OCI-M1 (cell line): ENCODE measurements around the gene KCNMA1.

Experiments
- DNase-seq: peaks from one replicate; lab custom pipeline; 2025; lab: John Stamatoyannopoulos, UW

The KCNMA1 gene

DNA sequence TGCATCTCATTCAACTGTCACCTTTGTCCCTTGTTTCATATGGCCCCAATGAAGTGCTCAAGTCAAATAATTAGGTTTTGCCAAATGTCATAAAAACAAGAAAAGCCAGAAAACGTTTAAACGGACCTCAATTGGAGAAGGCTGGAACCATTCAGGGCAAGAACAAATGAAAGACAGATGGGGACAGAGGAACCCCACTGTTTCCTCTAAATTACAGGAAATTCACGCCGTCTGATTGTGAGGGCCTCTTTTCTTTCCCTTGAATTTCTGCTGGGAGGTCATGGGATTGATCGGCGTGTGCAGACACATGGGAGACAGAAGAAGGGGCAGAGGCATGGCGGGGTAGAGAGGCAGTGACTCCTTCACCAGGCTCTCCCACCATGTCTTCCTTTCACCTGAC is 656.4 kb downstream of the KCNMA1 start:
- no peak for DNase-seq

DNA sequence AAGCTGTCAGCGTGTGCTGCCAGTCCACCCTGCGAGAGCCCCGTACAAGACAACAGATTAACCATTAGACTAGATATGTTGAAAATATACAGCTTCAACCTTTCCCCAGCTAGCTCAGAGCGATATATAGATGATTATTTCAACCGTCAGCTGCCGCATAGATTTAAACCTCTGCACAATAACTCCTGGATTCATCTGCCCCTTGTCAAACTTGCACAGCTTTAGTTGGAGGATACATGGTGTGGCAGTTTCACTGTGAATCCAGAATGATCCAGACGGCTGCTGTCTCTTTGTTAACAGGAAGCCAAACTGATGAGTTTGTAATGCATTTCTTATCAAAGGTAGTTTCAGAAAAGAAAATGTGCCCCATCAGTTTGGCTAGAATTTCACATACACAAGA is 659.7 kb downstream of the KCNMA1 start:
- DNase-seq: no peak

DNA sequence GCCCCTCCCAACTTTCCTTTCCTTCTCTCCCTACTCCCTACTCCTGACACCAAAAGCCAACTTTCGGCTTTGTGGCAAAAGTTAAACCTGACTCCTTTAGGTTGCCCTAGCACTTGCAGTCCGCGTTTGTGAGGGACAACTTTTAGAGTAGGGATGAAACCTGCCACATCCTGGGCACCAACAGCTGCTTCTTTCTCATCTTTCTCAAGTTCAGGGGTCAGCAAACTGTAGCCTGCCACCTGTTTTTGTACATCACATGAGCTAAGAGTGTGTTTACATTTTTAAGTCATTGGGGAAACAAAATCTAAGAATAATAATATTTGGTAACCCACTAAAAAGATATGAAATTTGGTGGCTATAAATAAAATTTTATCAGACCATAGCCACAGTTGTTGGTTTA is 660.6 kb downstream of the KCNMA1 start:
- DNase-seq: no peak

DNA sequence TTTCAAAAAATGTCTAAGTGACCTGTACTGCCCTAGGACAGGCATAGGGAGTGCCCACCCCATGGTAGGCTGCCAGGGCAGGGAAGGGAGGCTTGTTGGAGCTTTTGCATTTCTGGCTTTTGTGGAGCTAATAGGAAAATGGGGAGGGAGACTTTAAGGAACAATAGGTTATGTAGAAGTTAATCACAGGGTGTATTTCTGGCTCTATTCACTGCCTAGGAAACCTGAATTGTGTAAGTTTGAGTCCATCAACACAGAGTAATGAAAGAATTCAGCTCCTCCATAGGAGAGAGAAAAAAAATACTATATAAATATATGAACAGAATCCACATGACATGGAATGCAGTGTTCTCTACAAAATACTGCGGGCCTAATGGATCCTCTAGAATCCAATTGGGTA is 661.5 kb downstream of the KCNMA1 start:
- DNase-seq: no peak

DNA sequence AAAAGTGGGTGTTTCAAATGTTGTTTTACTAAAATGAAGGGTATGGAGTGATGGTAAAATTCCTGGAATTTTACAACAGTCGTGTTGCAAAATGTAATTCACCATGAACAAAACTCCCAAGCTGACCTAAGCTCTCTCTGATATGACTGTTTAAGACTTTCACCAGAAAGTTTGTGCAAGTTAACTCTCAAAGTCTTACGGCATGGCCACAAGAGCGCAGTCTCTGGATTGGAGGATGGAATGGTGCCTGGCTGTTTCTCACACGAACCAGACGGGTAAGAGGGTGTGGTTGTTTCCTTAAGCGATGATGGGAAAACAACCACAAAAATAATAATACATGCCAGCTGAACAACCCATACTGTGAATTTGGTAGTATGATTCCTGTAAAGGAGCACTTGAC is 662.5 kb downstream of the KCNMA1 start:
- DNase-seq: no peak

DNA sequence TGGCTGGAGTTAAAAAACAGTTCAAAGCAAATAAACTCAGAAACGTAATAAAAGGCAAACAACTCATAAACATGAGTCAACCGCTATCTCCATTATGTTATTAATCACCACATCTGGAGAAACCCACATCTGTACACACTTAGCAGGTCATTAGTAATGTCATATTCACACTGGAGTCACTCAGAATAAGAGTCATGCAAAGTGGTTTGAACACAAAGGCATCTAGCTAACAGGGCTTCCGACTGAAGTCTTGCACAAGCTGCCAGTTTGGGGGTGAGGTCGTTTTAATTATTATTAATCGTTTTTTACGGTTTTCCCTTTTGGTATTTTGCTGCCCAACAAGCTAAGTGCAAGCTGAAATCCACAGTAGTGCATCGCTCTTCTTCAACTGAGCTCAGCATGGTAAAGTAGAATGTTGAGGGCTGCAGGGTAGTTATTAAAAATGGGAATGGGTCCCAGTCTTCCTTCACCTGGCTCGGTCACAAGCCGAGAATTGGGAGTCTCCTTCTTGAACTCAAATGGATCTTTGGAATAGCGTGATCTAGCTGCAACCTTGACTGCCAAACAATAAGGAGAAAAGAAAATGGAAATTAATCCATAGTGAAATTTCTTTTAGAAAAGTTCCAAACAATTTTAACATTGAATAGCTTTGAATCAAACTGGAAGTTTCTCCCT is 663.5 kb downstream of the KCNMA1 start:
- DNase-seq: no peak

DNA sequence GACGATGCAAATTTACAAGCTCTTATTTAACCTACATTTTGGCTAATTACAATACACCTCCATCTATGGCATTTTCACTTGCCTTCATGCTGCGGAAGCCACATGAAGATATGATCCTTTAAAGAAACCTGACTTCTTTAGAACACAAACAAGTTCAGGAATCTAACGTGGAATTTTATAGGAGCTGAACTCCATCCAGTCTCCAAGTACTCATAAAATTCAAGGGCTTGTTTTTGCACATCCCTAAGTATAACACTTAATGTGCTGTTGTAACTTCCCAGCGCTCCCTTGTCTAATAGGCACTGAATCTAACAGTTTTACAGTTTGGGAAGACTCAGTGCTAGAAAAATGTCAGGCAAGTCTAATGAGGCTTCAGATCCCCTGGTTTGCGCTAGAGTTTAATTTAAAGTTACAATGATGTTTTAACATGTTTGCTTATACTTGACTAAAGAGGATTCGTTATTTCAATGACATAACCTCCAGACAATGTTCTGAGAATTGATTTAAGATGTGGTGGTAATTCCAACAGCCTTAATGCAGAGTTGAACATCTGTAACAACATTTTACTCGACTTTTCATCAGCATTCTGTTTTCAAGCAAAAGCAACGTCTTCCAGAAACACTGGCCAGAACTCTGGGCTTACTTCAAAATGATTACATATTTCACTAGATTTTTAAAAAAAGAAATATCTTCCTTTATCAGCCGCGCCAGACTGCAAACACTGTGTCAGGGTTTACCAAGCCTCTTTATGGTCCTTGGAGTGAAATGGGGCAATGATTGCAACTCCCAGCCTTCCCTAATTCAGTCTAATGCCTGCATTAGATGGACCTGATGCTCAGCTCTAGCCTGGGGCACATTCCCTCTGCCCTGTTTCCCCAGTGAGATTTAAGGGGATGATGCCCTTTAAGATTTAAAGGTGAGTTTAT is 664.3 kb downstream of the KCNMA1 start:
- DNase-seq: no peak

DNA sequence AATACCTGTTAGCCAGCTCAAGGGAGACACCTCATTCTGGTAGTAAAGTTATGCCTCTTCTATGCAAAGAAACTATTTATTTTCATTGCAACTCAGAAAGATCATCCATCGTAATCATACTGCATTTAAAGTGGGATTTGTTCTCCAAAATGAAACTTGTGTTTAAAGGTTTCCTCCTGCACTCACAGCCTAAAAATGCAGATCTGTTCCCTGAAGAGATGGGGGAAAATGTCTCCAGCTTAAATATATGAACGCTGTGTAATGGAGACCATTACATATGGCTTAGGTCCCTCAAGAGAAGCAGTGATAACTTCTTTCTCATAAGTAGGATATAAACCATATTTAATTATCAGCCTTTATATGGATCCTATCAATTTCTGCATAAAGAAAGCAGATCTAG is 665.1 kb downstream of the KCNMA1 start:
- no peak for DNase-seq

DNA sequence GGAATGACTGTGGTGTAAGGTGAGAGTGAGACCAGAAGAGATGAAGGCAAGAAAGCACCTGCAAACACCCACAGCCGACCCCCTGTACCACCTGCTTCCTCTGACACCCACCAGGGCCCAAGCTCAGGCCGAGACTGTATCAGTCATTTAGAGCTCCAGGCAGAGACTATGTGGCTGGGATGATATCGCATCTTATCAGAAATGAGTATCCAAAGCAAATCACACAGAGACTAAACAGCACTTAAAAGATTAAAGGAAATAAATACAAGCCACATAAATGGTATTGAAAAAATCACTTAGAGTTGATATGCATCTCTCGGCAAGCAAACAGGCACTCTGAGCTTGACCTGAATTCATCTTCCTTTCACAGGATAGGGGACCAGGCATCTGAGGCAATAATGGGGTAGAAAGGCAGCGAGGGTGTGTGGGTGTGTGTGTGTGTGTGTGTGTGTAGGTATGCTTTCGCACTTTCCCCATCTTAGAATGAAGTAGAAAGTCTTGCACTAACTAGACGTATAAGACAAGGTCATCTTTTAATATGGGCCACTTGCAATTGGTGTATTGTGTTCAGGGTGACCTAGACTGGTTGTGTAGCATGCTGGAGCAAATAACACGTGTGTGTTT is 665.9 kb downstream of the KCNMA1 start:
- DNase-seq: no peak

DNA sequence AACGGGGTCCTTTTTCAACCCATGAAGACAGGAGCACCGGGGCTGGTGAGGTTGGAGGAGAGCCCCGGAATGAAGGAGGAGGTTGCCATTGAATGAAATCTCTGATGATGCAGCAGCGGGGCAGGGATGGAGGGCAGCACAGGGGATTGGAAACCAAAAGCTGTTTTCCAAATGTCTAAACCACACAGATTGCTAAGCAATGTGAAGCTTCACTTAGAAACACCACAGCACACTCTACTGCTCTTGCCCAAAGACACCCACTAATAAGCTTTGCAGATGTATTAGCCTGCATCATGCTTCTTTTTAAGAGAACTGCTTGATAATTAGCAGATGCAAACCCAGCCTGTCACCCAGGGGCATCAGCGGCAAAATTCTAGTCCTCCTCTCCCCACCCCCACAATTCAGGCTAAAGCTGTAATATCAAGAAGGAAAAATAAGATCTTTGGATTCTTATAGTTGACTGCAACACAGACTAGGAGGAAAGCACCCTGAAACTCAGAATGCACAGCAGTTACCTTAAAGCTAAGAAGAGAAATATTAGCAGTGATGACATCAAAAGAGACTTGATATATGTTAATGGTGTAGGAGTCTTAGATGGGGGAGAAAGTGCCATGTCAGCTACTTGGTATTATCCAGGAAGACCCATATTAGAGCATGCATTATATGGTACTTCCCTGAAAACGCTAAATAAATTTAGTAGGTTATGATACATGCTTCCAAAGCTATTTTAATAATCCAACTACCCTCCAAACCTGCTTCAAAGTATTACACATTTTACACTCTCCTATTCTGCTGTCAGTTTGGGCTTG is 666.7 kb downstream of the KCNMA1 start:
- no peak for DNase-seq

DNA sequence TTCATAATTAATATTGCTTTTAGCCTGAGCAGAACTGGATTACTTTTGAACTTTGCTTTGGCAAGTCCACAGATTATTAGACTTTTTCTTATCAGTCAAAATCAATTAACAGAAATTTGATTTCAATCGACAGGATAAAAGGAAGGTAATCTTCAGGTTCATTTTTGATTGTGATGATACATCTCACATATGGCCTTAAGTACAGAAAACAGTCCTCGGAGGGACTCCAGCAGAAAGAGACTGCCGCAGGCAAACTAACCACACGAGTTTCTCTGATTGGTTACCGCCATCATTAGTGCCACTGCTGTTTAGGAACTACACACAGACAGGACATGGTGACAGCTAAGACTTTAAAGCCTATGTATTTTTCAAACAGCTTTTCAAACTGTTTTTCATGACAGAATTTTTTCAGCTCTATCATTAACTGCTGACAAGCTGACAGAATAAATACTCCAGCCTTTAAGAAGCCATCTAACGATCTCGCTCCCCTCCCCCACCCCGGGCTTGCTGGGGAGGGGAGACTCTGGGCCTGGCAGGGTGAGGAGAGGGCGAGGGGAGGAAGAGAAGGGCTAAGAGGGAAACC is 668.2 kb downstream of the KCNMA1 start:
- no peak for DNase-seq

DNA sequence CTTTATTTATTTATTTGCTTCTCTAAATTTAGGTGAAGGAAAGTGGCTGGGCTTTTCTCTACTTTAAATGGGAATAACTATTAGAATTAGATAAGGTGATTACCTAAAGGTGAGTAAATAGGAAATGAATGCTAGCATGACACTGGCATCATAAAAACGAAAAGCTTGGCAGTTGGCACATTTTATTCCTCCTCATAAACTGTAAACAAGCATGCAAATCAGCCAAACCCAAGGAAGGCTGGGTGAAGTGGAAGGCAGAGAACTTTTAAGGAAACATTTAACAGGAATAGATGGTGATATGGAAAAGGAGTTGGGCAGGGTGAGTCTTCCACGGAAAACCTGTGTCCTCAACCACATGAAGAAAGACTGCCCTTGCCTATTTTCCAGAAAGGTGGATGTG is 669.1 kb downstream of the KCNMA1 start:
- no peak for DNase-seq

DNA sequence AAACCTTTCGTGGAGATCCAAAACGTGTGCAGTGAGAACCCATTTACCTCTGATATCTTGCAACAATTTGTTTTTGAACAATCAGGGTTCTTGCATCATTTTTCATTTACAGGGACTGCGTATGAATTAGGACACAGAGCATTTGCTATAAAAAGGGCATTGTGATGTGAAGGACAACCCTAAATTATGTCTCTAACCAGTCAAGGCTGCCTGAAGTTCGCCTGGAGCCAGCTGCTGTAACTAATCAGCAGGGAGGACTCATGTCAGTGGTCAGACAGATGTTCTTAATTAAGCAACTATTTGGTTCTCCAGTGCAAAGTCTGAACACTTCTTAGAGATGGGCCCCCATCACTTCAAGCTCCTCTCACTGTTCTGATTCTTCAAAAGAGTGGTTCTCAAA is 674.8 kb downstream of the KCNMA1 start:
- no peak for DNase-seq

DNA sequence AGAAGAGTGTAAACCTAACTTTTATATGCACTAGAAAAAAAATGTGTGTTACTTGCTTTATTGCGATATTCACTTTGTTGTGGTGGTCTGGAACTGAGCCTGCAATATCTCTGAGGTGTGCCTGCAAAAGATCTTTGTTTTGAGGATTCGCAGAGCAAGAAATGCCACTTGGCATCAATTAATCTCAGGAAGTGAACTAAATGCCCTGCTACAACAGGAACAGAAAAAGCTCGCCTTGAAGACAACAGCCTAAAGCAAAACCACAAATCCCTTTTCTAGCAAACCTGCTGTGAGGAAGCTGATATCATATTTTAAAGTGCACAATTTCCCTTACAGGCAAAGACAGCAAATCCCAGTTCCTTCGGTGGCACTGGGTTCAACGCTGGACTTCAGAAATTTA is 675.8 kb downstream of the KCNMA1 start:
- no peak for DNase-seq

DNA sequence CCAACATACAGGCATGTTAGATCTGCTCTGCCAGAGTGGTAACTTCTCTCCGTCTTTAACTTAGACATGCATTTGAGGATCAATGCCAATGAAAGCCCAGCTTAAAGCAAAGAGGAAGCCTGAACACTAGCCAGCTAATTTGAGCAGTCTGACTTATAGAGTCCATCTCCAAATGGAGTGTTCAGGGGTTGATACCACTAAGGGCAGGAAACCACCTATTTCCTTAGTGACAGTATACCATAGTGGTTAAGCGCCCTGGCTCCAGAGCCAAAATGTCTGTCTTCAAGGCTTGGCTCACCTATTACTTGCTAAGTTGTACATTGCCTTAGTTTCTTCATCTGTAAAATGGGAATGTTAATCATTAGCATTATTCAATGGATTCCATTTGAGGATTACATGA is 678.5 kb downstream of the KCNMA1 start:
- no peak for DNase-seq

DNA sequence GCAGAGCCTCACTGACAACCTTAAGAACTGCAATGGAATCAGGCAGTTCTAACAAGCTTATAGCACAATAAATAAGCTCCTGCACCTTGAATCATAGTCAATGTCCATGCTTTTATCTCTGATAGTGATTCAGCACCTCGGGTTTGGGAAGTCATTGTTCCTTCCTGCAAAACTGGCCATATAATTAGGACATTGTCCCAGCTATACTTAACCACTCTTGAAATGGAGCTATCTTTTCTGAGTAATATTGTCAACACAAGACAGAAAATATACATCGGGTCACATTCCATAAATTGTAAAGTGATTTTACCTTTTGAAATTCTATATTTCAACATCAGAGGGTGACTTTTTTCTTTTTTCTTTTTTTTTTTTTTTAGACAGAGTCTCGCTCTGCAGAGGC is 682.8 kb downstream of the KCNMA1 start:
- no peak for DNase-seq

DNA sequence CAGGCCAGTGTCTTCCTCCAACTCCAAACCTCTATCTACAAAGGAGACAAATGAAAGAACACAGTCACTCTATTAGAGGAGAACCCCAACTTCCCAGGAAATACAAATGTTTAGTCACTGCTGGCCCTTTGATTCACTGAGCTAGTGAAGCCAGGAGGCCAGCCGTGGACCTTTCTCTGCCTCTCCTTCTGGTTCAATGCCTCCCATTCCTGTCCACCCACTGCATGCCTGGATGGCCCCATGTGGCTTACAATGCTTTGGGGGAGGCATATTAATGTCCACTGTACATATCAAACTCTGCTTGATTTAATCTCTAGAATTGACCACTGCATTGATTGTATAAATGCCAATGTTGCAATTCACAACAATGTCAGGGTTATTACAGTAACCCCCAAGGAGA is 687.3 kb downstream of the KCNMA1 start:
- no peak for DNase-seq

DNA sequence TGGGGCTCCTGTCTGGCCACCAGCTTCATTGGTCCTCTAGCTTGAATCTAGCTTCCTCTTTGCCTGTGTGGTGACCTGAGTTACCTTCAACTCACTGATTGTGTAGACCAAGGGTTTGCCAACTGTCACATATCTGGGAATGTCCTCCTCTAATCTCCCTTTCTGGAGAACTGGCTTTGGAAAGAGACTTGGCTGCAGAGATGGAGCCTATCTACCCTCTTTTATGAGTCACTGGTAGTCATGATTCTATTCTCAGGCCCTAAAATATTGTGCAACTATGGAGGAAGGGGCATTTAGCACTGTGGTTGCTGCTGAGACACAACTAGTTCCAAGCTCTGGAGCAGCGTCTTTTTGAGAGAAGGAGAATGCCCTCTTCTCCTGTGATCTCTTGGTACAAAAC is 691.3 kb downstream of the KCNMA1 start:
- DNase-seq: no peak

DNA sequence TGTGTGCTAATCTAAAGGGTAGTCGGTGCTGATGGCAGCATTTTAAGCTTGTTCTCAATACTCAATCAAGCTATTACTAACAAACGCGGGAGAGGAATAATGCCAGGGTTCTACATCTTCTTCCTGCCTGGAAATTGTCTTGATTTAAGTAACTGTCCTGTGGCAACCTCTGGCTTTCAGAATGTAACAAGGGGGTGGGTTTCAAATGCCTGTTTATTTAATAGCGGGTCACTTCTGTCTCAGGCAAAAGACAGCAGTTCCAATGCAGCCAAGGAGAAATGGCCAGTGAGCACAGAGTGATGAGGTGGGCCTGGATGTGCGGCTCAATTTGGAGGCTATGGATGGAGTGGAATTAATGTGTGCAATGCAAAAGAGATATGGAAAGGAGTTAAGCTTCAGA is 692.4 kb downstream of the KCNMA1 start:
- DNase-seq: no peak

DNA sequence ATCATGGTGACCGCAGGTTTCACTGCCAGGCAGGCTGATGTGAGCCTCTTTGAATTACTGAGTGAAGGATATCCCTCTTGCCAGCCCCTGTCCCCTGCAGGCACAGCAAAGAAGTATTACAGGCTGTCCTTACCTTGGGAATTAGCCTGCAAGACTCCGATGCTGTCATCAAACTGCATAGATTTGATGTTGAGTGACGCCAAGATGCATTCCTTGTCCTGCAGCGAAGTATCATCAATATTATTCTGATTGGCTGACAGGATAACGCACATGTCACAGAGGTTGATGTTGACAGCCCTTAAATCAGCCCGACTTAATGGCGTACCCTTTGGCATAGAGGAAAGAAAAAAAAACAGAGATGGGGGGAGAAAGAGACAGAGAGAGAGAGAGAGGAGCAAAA is 693.0 kb downstream of the KCNMA1 start:
- no peak for DNase-seq

DNA sequence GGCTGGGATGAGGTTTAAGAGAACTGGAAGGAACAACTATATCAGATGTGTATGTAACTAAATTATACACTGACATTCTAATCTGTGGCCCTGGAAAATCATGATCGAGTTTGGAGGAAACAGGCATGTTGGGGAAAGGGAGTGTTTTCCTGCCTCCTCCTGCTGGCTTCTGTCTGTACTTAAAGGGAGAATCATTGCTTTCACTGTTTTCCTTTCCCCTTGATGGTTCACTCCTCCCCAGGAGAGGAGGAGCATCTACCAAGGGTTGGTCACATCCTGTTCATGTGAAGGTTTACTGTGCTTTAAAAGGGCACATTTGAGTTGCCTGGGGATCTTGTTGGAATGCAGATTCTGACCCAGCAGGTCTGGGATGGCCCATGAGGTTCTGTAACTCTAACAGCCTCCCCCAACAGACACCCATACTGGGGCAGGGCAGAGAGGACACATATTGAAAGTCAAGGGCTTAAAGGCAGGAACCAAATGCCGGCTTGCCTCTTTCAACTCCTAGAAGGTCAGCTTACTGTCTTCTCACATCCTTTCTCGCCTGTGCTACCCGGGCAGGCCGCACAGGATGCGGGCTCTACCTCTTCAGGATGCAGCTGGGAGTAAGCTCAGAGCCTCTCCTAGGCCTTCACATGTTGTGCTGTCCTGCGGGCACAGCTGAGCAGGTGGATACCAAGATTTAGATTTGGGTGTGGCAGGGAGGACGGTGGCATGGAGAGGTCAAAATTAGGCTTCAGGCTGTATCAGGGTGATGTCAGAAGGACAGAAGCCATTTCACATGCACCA is 694.8 kb downstream of the KCNMA1 start:
- no peak for DNase-seq
